HK-2 (cell line): ENCODE measurements around the gene ZNF710.
"Not testable (repeated sequence)": the region's sequence is repeated elsewhere in the genome, so short reads cannot be mapped to it uniquely, and the experiment has no call there.

ENCODE experiments used
- DNase-seq: peaks from one replicate; pipeline ENCODE4 v3.0.0-alpha.2; 2018; ENCODE audit not compliant: unreplicated experiment

Gene ZNF710

DNA sequence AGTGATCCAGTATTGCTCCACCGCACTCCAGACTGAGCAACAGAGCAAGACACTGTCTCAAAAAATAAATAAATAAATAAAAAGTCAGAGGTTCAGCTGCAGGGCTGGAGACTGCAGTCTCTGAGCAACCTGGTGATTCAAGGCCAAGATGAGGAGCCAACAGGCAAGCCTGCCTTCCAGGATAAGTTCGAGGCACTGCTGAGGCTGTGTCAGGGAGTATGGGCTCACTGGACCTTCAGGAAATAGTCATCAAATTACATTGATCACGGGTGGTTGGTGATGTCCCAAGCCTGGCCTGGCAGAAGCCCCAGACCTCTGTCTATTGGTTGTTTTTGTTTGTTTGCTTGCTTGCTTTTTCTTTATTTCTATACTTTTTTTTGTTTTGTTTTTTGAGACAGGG lies 59.7 kb downstream of the ZNF710 start:
- no peak for DNase-seq

DNA sequence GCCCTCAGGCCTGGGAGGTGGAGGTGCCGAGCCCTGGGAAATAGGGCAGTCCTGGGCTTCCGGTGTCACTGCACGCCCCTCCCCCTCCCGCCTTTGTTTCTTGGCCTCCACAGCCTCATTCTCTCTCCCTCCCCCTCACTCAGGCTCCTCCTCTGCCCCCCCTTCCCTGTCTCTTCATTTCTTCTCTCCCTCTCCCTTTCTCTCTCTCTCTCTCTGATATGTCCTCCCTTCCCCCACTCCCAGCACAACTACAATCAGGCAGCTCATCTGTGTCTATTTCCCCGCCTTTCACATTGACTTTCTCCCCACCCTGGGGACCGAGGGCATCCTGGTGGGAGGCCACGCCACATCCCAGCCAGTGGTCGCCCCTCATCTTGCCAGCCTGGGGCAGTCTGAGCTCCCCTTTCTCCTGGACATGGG lies 60.9 kb downstream of the ZNF710 start:
- DNase-seq = no peak

DNA sequence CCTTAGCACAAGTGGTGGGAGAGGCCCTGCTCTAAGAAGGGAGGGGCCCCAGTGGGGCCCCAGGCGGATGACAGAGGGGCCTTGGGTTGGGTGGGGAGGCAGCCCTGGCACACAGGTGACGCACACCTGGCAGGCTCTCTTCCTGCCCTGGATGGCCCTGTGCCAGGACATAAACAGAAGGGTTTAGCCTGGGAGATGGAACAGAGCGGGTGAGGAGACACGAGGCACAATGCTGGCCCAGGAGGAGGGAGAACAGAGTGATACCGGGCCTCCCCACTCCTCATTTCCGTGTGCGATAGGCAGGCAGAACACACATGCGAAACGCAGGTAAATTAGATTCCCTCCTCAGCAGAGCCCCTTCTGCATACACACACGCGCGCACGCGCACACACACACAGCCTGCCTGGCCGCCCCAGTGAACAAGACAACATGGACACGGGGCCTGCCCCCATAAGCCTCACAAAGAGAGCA lies 61.4 kb downstream of the ZNF710 start:
- DNase-seq = no peak

DNA sequence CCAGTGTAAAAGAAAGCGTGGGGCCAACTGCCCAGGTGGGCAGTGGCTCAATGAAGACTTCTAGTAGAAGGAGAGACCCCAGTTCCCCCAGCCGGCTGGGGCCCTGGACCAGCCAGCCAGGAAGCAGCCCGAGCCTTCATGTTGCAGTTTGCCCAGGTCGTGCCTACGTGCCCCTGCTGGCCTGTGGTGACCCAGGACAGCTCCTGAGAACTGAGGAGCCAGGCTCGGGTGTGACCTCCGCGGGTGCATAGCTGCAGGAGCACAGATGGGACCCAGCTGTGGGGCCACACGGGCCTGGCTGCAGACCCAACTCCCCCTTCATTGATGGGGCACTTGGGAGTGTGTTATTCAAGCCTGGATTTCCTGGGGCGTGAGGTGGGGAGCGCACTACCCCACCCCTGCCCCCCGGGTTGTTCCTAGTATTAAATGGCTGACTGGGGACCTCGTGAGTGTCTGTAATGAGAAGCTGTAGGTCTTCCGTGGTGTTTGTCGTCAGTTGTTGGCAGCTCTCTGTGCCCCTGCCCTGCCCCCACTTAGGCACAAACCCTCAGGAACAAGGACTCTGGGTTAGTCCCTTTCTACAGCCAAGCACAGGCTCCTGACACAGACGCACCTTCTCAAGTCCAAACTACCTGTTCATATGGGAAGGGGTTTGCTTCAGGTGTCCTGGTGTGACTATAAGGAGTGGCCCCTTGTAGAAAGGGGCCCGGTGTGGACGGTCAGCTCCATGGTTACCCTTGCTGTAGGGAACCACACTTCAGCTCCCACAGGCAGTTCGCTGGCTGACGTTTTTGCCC lies 62.0 kb downstream of the ZNF710 start:
- DNase-seq = no peak

DNA sequence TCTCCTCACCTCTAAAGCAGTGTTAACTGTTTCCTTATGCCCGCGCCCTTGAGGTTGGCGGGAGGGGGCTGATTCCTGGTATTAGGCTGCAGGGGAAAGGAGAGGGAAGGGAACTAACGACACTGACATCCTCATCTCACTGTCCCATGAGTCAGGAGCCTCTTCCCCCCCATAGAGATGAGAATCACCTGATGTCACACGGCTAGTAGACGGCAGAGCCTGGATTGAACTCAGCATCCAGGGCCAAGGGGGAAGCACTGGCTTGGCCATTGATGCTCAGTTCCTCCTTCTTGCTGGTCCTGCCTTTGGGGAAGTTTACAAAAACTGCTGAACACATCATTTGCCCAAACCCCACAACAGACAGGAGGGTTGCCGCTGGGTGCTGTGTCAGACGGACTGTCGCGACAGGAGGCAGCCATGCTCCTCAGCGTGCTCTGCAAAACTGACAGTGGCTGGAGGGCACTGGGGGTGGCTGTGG lies 62.7 kb downstream of the ZNF710 start:
- DNase-seq = no peak

DNA sequence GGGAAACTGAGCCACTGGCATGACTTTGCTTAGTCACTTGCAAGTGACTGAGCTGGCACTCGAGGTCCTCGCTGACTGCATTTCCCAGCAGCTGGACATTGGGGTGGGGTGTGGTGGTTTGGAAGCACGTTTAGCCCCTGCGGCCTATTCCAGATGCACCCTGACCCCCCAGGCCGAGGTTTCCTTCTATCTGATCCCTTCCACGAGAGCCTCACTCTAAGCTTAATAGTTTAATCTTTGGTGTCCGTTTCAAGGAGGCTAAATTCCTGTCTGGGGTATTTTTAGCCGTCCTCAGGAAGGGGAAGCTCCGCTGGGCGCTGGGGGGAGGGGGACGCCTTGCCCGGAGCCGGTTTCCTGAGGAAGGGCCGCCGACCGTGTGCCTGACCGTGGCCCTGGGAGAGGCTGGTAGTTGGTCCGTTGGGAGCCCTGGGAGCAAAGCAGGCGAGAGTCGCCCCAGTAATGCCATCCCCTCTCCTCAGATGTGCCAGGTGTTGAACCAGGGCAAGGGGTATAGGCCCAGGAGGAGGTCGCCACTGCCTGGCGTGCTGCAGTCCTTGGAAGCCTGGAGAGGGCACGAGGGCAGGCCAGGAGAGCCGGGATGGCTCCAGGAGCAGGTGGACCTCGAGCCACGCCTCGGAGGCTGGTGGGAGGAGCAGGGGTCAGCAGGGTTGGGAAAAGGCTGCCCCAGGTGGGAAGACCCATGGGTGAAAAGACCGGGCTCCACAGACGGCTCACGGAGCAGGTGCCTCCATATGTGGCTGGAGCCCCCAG lies 64.0 kb downstream of the ZNF710 start:
- no peak for DNase-seq

DNA sequence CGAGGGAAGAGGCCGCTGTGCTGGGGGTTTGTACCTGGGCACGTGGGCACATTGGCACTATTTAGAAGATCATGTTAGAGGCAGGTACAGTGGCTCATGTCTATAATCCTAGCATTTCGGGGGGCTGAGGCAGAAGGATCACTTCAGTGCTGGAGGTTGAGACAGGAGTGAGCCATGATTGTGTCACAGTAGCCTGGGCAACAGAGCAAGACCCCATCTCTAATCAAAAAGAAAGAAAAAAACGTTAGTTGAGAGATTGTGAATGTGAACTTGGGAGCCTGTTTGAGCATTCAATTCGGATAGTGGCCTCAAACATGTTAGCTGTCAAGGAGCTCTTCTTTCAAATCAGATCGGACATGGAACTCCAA lies 64.5 kb downstream of the ZNF710 start:
- DNase-seq = no peak

DNA sequence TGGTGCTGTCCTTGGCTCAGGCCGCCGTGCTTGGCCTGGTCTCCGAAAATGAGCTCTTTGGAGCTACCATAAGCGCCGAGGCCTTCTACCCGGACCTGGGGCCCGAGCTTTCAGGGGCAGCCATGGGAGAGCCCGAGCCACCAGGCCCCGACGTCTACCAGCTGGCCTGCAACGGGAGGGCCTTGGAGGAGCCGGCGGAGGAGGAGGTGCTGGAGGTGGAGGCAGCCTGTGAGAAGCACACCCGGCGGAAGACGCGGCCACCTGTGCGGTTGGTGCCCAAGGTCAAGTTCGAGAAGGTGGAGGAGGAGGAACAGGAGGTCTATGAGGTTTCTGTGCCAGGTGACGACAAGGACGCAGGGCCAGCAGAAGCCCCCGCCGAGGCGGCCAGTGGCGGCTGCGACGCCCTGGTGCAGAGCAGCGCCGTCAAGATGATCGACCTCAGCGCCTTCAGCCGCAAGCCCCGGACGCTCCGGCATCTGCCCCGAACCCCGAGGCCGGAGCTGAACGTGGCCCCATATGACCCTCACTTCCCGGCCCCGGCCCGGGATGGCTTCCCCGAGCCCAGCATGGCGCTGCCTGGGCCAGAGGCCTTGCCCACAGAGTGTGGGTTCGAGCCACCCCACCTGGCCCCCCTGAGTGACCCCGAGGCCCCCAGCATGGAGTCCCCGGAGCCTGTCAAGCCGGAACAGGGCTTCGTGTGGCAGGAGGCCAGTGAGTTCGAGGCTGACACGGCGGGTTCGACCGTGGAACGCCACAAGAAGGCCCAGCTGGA lies 66.2 kb downstream of the ZNF710 start:
- no peak for DNase-seq

DNA sequence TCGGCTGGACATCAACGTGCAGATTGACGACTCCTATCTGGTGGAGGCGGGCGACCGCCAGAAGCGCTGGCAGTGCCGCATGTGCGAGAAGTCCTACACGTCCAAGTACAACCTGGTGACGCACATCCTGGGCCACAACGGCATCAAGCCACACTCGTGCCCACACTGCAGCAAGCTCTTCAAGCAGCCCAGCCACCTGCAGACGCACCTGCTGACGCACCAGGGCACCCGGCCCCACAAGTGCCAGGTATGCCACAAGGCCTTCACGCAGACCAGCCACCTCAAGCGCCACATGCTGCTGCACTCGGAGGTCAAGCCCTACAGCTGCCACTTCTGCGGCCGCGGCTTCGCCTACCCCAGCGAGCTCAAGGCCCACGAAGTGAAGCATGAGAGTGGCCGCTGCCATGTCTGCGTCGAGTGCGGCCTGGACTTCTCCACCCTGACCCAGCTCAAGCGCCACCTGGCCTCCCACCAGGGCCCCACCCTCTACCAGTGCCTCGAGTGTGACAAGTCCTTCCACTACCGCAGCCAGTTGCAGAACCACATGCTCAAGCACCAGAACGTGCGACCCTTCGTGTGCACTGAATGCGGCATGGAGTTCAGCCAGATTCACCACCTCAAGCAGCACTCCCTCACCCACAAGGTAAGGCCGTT lies 67.0 kb downstream of the ZNF710 start:
- no peak for DNase-seq

DNA sequence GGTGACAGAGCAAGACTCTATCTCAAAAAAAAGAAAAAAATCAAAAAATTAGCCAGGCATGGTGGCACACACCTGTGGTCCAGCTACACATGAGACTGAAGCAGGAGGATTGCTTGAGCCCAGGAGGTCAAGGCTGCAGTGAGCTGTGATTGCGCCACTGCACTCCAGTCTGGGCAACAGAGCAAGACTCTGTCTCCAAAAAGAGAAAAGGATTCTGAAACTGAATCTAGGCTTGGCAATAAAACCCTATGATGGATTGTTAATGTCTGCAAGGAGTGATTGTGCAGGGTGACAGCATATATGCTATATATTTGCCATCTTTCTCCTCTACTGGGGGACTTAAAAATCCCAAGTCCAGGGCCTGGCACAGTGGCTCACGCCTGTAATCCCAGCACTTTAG lies 69.5 kb downstream of the ZNF710 start:
- DNase-seq = not testable (repeated sequence)

DNA sequence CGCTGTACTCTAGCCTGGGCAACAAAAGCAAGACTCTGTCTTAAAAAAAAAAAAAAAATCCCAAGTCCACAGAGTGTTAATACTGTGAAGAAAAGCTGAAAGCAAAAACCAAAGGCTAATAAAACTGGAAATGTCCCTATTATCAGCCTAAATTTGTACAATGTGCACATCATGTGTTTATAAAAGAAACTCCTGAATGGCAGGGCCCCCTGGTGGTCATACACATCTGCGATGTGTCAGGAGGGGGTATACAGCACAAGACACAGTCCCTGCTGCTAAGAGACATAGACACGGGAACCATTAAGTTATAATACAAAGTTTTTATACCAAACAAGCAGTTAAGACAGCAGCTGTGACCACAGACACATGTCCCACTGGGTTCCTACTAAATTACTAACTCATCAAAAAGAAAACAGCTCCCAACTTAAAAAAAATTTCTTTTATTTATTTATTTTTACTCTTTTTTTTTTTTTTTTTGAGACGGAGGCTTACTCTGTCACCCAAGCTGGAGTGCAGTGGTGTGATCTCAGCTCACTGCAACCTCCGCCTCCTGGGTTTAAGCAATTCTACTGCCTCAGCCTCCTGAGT lies 70.2 kb downstream of the ZNF710 start:
- DNase-seq = peak; percentile 41

DNA sequence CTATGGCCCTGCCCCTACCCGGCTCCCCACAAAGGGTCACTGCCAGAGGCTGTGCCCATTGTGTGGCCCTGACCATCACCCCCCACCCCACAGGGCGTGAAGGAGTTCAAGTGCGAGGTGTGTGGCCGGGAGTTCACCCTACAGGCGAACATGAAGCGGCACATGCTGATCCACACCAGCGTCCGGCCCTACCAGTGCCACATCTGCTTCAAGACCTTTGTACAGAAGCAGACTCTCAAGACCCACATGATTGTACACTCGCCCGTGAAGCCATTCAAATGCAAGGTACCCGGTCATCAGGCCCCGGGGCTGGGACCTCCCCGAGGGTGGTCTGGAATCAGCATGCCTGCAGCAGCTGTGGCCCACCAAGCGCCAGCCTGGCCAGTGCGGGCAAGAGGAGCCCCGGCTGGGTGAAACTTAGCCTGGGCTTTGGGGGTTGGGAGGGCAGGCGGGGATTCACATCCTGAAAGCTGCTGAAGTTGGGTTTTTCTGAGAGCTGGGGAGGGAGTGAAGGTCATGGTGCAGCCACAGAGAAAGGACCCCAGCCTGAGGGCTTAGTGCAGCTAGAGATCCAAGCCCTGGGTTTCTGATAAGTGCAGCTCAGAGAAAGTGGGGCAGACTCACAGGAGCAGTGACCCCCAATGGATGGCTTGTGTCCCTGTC lies 72.0 kb downstream of the ZNF710 start:
- no peak for DNase-seq

DNA sequence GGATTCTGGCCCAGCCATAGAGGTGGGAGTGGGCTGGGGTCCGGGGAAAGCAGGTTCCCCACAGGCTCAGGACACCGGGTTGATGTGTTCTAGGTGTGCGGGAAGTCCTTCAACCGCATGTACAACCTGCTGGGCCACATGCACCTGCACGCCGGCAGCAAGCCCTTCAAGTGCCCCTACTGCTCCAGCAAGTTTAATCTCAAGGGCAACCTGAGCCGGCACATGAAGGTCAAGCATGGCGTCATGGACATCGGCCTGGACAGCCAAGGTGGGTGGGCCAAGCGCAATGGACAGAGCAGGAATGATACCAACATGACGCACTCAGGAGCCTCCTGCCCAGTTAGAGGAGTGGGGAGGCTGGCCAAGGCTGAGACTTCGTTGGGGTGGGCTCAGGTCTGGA lies 72.9 kb downstream of the ZNF710 start:
- DNase-seq = no peak

DNA sequence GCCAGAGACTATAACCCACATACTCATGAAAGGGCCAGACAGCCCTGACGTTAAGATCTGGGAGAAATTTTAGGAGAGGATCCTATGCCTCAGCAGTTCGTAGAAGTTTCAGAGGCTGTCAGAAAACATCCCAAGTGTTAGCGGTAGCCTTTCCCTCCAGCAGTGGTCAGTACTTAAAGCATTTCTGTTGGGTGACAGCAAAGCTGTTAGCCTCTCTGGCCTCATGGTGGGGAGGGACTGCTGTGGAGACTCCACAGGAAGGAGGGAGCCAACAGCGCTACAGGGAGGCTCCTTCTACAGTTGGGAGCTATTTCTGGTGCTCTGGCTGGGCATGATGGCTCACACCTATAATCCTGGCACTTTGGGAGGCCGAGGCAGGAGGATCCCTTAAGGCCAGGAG lies 73.8 kb downstream of the ZNF710 start:
- DNase-seq = no peak

DNA sequence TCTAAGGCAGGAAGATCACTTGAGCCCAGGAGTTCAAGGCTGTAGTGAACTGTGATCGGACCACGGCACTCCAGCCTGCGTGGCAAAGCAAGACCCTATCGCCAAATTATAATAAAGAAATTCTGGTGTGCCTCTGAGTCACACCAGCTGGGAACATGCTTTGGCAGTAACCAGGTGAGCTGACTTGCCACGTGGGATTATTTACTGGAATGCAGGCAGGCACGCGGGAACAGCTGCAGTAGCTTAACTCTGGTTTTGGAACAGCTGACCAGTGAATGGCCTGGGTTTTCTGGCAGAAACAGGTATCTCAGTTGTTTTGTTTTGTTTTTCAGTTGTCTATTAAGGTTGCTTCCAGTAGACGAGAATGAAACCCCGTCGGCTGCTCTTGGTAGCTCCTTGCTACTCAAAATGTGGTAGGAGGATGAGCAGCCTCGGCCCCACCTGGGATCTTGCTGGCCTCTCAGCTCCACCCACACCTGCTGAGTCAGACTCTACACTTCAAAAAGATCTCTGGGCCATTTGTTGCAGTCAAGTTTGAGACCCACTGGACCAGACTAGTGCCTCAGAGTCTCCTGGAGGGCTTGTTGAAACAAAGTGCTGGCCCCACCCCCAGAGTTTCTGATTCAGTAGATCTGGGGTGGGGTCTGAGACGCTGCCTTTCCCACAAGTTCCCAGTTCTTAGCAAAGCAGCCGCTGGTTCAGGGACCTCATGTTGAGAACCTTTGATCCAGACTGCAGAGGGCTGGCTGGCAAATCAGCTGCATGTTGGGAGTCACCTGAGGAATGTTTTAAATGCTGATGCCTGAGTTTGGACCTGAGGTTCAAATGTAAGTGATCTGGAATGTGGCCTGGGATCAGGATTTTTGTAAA lies 74.5 kb downstream of the ZNF710 start:
- no peak for DNase-seq

DNA sequence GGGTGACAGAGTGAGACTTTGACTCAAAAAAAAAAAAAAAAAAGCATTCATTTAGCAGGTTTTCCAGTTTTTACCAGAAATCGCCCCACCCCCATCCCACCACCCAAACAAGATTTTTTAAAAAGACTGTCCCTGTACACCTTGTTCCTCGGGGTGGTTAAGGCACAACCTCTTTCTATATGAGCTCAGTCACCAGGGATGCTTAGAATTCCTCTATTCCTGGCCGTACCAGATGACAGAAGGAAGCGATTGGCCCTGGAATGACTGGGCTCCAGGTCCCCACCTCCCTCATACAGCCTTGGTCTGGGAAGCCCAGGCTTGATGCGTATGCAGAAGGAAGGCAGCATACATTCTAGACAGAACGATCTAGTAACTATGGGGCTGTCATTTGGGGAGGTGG lies 75.6 kb downstream of the ZNF710 start:
- no peak for DNase-seq

DNA sequence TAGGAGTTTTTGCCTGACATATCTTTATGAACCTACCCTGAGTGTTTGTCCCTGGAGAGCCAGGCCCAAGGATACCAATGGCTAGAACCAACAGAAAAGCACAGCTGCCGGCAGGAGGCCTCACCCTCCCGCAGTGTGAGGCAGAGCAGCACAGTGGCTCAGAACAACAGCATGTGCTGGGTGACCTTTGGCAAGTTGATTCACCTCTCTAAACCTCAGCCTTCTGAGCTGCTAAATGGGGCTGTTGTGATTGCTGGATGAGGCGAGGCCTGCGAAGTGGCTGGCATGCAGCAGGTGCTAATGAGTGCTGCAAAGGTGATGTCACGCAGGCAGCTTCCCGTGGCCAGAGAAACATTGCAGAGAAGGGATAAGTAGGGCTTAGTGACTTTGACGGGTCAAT lies 77.8 kb downstream of the ZNF710 start:
- no peak for DNase-seq

DNA sequence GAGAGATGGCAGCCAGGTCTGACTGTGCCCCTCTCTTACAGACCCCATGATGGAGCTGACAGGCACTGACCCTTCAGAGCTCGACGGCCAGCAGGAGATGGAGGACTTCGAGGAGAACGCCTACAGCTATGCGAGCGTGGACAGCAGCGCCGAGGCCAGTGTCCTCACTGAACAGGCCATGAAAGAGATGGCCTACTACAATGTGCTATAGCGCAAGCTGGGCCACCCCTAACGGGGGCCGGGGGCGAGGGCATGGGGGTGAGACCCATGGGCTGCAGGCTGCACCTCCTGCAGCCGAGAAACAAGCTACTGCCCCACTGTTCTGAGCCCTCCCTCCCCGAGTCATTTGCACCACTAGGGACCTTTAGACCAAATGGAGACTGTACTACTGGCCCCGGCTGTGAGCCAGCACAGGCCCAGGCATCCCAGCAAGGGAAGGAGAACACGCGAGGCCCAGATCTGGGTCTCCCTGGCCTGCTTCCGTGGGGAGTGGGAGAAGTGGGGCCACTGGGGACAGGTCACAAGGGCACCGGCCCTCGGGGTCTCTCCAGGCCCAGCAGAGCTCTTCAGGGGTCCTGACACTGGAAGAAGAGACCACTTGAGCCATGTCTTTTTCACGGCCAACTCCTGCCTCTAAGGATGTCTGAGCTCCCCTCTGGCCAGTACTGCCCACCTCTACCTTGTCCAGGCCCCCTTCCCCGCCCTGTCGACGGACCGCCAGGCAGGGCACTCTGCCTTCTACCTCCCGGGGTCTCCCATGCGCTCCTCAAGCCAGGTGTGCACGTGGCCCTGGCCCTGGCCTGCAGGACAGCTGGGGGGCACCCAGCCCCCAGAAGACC lies 78.7 kb downstream of the ZNF710 start:
- no peak for DNase-seq

DNA sequence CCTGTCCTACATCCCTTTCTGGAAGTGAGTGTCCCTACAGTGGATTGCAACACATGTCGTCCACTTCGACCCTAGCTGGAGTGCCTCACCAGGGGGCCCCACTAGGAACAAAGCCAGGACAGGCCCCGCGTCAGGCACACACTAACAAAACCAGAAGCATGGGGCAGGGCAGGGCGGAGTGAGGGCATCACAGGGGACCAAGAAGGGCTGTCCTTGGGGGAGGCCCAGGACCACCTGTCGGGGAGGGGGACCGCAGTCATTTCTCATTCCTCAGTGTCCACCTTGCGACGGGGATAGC lies 79.3 kb downstream of the ZNF710 start:
- no peak for DNase-seq
